Ovary (tissue), 3 donors: Measurements from ENCODE around the gene TMEM270.

Experiments
- CTCF ChIP-seq, 3 donors: fragments of 450-650 bp in 2 of 3; fragments of 200-600 bp in 1 of 3; IDR thresholded peaks; one replicate each; pipeline versions ENCODE4 v1.5.1 to v1.8.0; 2016 to 2022; ENCODE audit warnings: antibody characterized with exemption in 3 of 3, mild to moderate bottlenecking in 1 of 3
- EP300 ChIP-seq: sonication (generic); formaldehyde crosslinking; IDR thresholded peaks from one replicate; pipeline ENCODE4 v1.6.1; 2017; ENCODE audit warnings: antibody characterized with exemption
- POLR2A ChIP-seq: fragments of 450-650 bp; IDR thresholded peaks from one replicate; pipeline ENCODE4 v1.6.1; 2017; ENCODE audit warnings: antibody characterized with exemption, mild to moderate bottlenecking, moderate library complexity
- donor health status: DM: no; HTN: no; CAD: no.

DNA sequence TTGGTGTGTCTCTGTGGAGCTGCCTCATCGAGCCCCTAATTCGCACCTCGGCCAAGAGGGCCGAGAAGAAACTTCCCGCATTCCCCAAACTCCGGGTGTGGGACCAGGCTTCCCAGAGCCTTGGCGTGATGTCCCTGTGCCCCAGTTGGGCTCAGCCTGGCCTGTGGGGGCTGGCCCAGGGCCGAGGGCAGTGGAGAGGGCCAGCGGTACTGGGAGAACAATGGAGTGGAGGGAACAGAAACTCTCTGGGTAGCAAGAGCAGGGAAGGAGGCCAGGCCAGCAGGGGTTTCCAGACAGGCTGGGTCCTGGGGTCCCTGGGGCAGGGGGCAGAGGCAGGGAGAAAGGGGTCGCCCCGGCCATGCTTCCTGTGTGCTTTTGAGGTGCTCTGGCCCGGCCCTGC is 16.0 kb downstream of the TMEM270 start:
- no peak for TF ChIP-seq CTCF (IDR thresholded peaks at IDR 0.05)
- TF ChIP-seq POLR2A = no peak
- TF ChIP-seq EP300 = no peak
